Stimulated activated CD4-positive, alpha-beta T cell treated with anti-CD3 and anti-CD28 coated beads, Interleukin-1b, Interleukin-23, amount 100 ng/mL, for 24 hours (primary cell): Measurements from ENCODE around the gene APC2.
A peak's percentile ranks its signal among the peaks of the same experiment; 100 is the strongest.

Source experiments
- DNase-seq, 4 experiments: peaks; one replicate each; pipeline ENCODE4 v3.0.0-alpha.2; 2020; ENCODE audit warnings: low read depth in 4 of 4, low spot score in 1 of 4

Gene APC2, protein sequence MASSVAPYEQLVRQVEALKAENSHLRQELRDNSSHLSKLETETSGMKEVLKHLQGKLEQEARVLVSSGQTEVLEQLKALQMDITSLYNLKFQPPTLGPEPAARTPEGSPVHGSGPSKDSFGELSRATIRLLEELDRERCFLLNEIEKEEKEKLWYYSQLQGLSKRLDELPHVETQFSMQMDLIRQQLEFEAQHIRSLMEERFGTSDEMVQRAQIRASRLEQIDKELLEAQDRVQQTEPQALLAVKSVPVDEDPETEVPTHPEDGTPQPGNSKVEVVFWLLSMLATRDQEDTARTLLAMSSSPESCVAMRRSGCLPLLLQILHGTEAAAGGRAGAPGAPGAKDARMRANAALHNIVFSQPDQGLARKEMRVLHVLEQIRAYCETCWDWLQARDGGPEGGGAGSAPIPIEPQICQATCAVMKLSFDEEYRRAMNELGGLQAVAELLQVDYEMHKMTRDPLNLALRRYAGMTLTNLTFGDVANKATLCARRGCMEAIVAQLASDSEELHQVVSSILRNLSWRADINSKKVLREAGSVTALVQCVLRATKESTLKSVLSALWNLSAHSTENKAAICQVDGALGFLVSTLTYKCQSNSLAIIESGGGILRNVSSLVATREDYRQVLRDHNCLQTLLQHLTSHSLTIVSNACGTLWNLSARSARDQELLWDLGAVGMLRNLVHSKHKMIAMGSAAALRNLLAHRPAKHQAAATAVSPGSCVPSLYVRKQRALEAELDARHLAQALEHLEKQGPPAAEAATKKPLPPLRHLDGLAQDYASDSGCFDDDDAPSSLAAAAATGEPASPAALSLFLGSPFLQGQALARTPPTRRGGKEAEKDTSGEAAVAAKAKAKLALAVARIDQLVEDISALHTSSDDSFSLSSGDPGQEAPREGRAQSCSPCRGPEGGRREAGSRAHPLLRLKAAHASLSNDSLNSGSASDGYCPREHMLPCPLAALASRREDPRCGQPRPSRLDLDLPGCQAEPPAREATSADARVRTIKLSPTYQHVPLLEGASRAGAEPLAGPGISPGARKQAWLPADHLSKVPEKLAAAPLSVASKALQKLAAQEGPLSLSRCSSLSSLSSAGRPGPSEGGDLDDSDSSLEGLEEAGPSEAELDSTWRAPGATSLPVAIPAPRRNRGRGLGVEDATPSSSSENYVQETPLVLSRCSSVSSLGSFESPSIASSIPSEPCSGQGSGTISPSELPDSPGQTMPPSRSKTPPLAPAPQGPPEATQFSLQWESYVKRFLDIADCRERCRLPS (N-terminal part only)

DNA sequence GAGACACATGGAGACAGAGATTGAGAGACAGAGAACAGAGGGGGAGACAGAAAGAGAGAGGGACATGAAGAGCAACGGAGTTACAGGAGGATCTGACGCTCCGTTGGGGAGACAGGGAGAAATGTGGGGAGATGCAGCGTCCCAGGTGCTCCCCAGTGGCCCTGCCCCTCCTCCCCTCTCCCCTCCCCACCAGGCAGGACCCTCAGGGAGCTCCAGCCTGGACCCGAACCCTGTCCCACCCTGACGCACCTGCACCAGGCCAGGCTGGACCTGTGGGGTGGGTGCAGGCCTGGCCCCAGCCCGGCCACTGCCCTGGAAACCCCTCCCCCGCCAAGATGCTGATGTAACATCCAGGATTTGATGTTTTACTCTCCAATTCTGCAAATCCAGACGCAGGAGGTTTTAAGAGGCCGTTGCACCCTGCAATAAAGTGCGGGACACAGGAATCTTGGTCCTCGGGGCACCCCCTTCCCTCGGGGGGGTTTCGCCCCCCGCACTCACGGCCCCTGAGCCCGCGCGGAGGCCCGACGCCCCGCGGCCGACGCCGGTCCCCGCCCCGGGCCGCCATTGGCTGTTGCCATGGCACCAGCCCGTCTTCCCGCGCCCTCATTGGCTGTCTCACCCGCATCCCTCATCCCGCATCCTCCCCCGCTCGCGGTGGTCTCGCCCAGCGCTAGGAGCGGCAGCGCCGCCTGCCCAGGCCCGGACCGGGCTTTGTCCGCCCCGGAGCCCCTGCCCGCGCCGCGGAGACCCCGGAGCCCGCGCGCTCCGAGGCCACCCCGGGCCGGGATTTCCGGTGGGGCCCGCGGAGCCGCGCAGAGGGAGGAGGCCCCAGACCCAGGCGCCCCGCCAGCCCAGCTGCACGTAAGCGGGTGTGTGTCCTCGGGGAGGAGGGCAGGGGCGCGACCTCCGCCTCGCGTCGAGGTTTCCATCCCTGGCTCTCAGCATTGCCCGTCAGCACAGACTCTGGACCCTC, at the start of gene APC2:
TSS of gene APC2 (plus strand) at position 655 of the 976 bp plus-strand sequence. CDS start 2,881 bp downstream, outside the sequence.
- no peak for DNase-seq

DNA sequence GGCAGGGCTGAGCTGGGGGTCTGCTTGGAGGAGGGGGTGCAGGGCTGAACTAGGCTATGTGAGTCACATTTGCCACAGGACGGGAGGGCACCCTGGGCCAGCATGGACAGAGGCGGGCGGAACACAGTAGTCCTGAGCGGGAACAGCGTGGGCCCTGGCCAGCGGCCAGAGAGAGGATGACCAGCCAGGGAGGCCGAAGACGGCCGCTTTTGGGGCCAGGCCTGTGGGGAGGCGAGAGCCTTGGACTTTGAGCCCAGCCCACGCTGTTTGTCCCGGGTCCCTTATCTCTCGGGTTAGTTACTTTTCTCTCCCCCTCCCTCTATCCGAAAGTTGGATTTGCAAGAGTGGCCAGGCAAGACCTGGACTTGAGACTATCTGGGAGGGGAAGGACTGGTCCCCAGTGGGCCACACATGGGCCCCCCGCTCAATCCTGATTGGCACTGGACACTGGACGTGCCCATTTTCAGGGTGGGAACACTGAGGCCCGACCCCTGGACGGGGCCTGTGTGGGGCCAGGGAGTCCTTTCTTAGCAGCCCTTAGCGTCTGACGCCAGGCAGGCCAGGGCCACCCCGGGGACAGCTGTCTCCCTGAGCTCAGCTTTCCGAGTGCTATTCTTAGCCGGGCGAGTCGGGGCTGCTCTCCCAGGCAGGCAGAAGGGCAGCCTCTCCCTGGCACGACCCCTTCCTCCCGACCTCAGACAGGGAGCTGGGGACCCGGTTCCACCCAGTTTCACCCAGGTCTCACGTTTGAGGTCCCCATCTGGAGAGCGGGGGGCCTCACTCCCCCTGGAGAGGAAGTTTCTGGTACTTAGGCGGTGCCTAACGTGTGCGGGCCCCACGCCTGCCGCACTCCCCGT, 49.4 kb upstream of the APC2 start:
- DNase-seq, result no peak

- peak in 3 of 4 experiments; percentile 28 to 46 (median 39) for DNase-seq
Observed at GRCh38 chr19:1401138-1401888, 48.6 kb upstream of the APC2 start, which contains the start of gene GAMT. Gene GAMT, minus strand, starts transcription at chr19:1401542. Its CDS starts 66 bp downstream, at chr19:1401476.

DNA sequence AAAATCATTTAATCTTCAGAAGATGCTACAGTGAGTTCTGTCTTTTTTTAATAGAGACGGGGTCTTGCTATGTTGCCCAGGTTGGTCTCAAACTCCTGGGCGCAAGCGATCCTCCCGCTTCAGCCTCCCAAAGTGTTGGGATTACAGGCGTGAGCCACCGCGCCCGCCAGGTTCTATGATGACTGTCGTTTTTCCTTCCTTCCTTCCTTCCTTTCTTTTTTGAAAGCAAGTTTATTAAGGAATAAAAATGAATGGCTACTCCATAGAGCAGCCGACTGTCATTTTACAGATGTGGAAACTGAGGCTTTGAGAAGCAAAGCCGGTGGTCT, 48.1 kb upstream of the APC2 start:
- DNase-seq, result no peak

DNA sequence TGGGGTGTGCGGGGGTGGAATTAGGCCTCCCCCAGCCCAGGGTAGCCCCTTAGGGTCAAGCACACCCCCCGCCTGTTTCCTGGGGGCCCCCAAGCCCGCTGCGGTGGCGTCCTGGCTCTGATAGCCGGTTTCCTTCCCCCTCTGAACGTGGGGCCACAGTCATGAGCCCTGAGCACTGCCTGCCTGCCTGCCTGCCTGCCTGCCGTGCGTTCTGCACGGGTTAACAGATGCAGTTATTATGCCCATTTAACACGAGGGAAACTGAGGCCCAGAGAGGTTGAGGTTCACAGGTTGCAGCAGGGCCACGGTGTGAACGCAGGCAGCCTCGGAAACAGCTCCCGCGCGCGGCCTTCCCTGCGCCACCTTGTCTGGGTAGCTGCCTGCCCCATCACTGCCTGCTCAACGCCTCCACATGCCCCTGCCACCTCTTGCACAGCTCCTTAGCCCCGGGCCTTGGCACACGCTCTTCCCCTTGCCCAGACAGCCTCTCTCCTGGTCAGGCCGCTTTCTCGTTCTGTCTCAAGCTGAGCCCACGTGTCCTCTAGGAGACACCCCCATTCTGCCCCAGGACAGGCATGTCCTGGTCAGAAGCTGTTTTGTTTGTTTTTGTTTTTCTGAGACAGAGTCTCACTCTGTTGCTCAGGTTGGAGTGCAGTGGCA, 47.4 kb upstream of the APC2 start:
- no peak for DNase-seq

GRCh38 chr19:1406774-1407527, 43.0 kb upstream of the APC2 start:
- DNase-seq, result peak; percentile 92 to 98 (median 97)

DNA sequence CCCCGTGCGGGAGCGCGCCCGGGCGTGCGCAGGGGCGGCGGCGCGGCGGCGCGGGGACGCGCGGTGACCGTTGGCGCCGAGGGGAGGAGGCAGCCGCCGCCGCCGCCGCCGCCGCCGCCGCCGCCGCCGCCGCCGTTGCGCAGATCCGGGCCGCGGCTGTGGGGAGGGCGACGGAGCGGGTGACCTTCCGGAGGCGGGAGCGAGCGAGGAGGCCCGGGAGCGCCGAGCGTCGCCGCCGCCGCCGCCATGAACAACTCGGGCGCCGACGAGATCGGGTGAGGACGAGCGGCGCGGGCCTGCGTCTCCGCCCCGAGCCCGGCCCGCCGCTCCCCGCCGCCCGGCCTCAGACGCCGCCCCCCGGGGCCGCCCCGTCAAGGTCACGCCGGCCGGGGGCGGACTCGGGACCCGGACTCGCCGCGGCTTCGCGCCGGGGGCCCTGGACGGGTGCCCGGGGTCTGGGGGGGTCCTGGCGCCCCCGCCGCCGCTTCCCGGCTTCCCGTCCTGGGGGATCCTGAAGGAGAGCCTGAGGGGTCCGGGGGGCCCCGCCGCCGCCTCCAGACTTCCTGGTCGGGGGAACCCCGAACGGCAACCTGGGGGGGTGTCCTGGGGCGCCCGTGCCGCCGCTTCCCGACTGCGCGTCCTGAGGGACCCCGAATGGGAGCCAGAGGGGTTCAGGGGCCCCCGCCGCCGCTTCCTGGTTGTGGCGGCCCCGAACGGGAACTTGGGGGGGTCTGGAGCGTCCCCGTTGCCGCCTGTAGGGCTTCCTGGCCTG, 42.2 kb upstream of the APC2 start, which contains the start of gene DAZAP1:
TSS of gene DAZAP1 (plus strand) at position 59 of the 772 bp plus-strand sequence. CDS start at position 247, 188 bp downstream.
- no peak for DNase-seq

DNA sequence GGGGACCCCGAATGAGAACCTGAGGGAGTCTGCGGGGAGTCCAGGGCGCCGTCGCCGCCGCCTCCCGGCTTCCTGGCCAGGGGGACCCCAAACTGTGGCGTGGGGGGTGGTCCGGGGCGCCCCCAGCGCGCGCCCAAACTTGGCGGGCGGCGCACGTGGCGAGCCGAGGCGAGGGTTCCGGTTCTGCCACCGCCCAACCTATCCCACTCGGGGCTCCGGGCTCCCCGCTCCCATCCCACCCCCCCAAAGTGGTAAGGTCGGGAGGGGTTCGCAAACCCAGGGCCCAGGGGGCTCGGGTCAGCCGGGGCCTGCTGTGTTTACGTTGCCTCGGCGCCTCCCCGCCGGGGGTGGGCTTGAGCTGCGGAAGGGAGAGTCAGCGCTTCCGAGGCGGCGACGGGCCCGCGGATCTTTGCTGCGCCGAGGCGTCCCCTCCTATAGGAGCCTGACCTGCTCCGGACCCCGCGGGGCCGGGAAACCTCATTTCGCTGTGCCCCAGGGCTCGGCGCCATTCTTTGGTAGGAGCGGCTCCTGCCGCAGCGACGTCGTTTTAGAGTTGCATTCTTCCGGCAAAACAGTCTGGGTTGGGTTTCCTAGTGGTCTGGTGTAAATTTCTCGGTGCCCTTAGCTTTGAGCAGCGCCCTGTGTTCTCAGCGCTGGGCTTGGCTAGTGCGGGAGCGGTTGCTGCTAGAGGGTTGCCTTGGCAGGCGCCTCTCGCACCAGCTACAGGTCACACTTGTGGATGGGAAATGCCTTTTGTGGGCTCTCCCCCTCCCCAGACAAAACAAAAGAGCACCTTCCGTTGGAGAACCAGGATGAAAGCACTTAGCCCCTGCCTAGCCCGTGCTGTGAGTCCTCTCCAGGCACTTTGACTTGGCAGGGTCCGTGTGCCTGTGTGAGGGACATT, 41.4 kb upstream of the APC2 start:
- DNase-seq, result peak in 2 of 4 experiments; percentile 21 to 37

DNA sequence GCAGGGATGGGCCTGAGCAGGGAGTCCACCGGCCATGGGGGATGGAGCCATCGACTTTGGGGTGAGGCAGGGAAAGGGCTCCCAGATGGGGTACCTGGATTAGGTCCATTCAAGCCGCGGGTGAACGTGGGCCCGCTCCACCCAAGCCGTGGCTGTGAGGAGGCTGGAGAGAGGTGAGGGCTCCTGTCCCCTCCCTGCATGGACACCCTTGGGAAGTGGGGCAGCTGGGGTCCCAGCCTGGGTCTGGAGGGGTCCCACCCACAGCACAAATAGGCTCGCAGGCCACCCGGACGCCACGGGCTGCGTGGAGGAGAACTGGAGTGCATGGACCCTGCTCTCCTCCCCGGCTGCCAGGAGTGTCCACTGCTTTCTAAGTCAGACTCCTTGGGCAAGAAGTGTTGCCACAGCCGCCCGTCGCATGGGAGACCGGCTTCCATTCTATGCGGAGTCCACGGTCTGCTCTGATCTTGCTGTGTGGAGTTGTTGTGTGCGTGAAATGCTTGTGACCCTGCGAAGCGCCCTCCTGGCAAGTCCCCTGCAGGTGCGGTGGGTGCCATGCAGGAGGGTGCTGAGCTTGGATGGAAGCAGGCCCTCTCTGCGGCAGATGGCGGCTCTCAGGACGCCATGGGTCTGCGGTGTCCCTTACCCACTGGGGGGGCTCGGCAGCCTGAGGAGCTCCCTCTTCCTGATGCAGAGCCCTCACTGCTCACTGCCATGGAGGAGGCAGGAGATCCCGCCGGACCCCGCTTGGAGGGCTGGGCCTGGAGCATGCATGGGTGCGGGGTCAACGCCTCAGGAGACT, 40.5 kb upstream of the APC2 start:
- DNase-seq, result no peak

GRCh38 chr19:1410136-1410786, 39.7 kb upstream of the APC2 start:
- DNase-seq, result no peak

DNA sequence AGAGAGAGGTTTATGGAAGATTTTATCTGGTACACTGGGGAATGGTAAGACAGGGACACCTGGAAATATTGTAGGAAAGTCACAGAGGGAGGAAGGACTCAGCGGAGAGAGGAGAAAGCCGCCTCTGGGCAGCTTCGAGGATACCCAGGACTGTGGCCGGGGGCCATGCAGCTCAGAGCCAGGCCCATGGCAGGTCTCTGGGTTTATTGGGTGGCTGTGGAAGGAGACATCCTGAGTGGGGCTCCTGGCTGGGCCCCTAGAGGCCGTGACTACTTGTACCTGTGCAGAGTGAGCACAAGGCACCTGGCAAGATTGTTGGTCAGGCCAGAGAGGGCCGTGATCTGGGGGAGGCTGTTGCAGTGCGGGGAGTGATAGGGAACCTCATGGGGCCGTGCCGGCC, 39.1 kb upstream of the APC2 start:
- no peak for DNase-seq

GRCh38 chr19:1411255-1412191, 38.4 kb upstream of the APC2 start:
- DNase-seq, result no peak
